Neural crest cell (in vitro differentiated cells): Measurements from ENCODE around the gene MAP3K2. TPM values are rescaled to one million over a fixed set of nuclear protein-coding genes. Genes with fewer than 3 reads are reported as not detected.
A peak's percentile ranks its signal among the peaks of the same experiment; 100 is the strongest.

Source experiments
- DNase-seq: peaks from one replicate; pipeline ENCODE4 v3.0.0; 2021; ENCODE audit warnings: low read depth, mixed read lengths, low spot score
- H3K27ac Mint-ChIP-seq: one replicate; pipeline ENCODE4 v1.8.0; 2021; ENCODE audit warnings: mild to moderate bottlenecking, mixed read lengths; ENCODE audit not compliant: unreplicated experiment
- H3K27me3 Mint-ChIP-seq: 2 replicates; pipeline ENCODE4 v1.8.0; 2021; ENCODE audit warnings: low read depth, mild to moderate bottlenecking, mixed read lengths
- H3K36me3 Mint-ChIP-seq: 2 replicates; pipeline ENCODE4 v1.8.0; 2021; ENCODE audit warnings: low read depth, mild to moderate bottlenecking, mixed read lengths
- H3K4me1 Mint-ChIP-seq: 2 replicates; pipeline ENCODE4 v1.8.0; 2021; ENCODE audit warnings: mixed read lengths
- H3K4me3 Mint-ChIP-seq: one replicate; pipeline ENCODE4 v1.8.0; 2021; ENCODE audit warnings: mild to moderate bottlenecking, mixed read lengths
- H3K9me3 Mint-ChIP-seq: 2 replicates; pipeline ENCODE4 v1.8.0; 2021; ENCODE audit warnings: mixed read lengths
- total RNA-seq: library from RNA; stranded (reverse); gene quantifications from 2 replicates; pipeline ENCODE4 v1.2.1, GENCODE V29; 2021
- TF ChIP-seq, protein P1 (sequence below): fragments of 200-600 bp; sonication (generic); conservative IDR thresholded peaks from 2 replicates; pipeline ENCODE4 v1.5.0; 2021; ENCODE audit warnings: antibody characterized with exemption, mild to moderate bottlenecking

MAP3K2 gene
- total RNA-seq, 1 donor from 2014 or later: 35.1 TPM

DNA sequence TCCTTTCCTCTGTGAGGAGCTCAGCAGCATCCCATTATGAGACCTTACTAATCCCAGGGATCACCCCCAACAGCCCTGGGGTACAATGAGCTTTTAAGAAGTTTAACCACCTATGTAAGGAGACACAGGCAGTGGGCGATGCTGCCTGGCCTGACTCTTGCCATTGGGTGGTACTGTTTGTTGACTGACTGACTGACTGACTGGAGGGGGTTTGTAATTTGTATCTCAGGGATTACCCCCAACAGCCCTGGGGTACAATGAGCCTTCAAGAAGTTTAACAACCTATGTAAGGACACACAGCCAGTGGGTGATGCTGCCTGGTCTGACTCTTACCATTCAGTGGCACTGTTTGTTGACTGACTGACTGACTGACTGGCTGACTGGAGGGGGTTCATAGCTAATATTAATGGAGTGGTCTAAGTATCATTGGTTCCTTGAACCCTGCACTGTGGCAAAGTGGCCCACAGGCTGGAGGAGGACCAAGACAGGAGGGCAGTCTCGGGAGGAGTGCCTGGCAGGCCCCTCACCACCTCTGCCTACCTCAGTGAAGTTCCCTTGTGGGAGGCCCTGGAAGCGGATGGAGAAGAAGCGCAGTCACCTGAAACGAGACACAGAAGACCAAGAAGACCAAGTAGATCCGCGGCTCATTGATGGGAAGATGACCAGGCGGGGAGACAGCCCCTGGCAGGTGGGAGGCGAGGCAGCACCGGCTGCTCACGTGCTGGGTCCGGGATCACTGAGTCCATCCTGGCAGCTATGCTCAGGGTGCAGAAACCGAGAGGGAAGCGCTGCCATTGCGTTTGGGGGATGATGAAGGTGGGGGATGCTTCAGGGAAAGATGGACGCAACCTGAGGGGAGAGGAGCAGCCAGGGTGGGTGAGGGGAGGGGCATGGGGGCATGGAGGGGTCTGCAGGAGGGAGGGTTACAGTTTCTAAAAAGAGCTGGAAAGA lies 38.0 kb upstream of the MAP3K2 start:
- no peak for DNase-seq
- H3K27me3 Mint-ChIP-seq: peaks cover 50% of the 10 kb centered on the region
- no peak overlapping the region for H3K4me3 Mint-ChIP-seq
- peaks cover 12% of the 10 kb centered on the region for H3K4me1 Mint-ChIP-seq
- no peak overlapping the region for H3K27ac Mint-ChIP-seq
- TF ChIP-seq, protein P1, sequence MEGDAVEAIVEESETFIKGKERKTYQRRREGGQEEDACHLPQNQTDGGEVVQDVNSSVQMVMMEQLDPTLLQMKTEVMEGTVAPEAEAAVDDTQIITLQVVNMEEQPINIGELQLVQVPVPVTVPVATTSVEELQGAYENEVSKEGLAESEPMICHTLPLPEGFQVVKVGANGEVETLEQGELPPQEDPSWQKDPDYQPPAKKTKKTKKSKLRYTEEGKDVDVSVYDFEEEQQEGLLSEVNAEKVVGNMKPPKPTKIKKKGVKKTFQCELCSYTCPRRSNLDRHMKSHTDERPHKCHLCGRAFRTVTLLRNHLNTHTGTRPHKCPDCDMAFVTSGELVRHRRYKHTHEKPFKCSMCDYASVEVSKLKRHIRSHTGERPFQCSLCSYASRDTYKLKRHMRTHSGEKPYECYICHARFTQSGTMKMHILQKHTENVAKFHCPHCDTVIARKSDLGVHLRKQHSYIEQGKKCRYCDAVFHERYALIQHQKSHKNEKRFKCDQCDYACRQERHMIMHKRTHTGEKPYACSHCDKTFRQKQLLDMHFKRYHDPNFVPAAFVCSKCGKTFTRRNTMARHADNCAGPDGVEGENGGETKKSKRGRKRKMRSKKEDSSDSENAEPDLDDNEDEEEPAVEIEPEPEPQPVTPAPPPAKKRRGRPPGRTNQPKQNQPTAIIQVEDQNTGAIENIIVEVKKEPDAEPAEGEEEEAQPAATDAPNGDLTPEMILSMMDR: no peak
- no peaks in the 10 kb centered on the region for H3K36me3 Mint-ChIP-seq
- H3K9me3 Mint-ChIP-seq: no peaks in the 10 kb centered on the region

DNA sequence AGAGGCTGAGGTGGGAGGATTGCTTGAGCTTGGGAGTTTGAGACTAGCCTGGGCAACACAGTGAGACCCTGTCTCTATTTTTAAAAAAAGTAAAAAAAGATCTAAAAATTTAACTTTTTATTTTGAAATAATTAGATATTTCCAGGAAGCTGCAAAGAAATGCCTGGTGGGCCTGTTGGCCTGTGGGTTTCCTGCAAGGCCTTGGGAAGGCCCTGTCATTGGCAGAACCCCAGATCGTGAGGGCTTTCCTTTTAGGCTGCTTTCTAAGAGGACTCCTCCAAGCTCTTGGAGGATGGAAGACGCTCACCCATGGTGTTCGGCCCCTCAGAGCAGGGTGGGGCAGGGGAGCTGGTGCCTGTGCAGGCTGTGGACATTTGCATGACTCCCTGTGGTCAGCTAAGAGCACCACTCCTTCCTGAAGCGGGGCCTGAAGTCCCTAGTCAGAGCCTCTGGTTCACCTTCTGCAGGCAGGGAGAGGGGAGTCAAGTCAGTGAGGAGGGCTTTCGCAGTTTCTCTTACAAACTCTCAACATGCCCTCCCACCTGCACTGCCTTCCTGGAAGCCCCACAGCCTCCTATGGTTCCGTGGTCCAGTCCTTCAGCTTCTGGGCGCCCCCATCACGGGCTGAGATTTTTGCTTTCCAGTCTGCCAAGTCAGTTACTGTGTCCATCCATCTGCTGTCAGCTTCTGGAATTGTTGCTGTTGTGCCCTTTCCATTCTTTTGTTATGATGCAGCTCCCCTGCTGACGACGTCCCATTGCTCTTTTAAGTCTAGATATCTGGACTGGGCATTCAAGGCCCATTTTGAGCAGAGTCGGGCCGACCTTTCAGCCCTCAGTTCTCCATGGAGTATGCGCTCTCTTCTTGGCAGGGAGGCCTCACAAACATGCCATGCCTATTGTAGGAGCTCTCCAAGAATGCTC lies 37.1 kb upstream of the MAP3K2 start:
- Mint-ChIP-seq H3K36me3 (no peaks in the 10 kb centered on the region), H3K27ac (no peak overlapping the region), H3K27me3 (peaks cover 58% of the 10 kb centered on the region), H3K9me3 (no peaks in the 10 kb centered on the region), H3K4me1 (peaks cover 12% of the 10 kb centered on the region), H3K4me3 (no peak overlapping the region)
- DNase-seq: no peak
- TF ChIP-seq, protein P1: no peak

DNA sequence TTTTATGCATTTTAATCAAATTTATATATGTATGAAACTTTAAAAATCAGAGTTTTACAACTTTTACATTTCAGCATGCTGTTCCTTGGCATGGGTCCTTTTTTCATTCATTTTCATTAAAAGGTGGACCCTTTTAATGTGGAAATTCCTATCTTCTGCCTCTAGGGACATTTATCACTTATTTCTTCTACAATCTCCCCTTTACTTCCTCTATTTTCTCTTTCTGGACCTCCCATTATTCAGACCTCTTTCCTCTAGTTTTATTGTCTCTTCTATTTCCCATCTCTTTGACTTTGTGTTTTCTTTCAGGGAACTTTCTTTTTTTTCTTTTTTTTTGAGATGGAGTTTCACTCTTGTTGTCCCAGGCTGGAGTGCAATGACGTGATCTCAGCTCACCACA lies 36.1 kb upstream of the MAP3K2 start:
- peak overlapping the region; percentile 65 for H3K4me3 Mint-ChIP-seq
- no peak overlapping the region for H3K27ac Mint-ChIP-seq
- peaks cover 60% of the 10 kb centered on the region for H3K27me3 Mint-ChIP-seq

DNA sequence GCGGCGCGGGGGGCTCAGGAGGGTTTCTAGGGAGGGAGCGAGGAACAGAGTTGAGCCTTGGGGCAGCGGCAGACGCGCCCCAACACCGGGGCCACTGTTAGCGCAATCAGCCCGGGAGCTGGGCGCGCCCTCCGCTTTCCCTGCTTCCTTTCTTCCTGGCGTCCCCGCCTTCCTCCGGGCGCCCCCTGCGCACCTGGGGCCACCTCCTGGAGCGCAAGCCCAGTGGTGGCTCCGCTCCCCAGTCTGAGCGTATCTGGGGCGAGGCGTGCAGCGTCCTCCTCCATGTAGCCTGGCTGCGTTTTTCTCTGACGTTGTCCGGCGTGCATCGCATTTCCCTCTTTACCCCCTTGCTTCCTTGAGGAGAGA lies 35.7 kb upstream of the MAP3K2 start:
- no peak for DNase-seq
- Mint-ChIP-seq H3K36me3 (no peaks in the 10 kb centered on the region), H3K27ac (no peak overlapping the region), H3K27me3 (peaks cover 60% of the 10 kb centered on the region), H3K4me1 (peaks cover 12% of the 10 kb centered on the region), H3K9me3 (no peaks in the 10 kb centered on the region), H3K4me3 (peak overlapping the region; percentile 65)
- TF ChIP-seq, protein P1: no peak

More for the DNA sequence above, 36.1 kb upstream of the MAP3K2 start:
- H3K4me1 Mint-ChIP-seq: peaks cover 12% of the 10 kb centered on the region
- H3K9me3 Mint-ChIP-seq: no peaks in the 10 kb centered on the region
- H3K36me3 Mint-ChIP-seq: no peaks in the 10 kb centered on the region
- no peak for DNase-seq
- TF ChIP-seq, protein P1: no peak
